ENCODE measurements around the gene SUGP1. TPM values are rescaled to one million over a fixed set of nuclear protein-coding genes. Genes with fewer than 3 reads are reported as not detected.

Gene SUGP1
- total and polyA plus RNA-seq, 2 experiments from 2014 or later = 25.6 to 50.5 TPM

- no peak for DNase-seq
- in situ Hi-C loops (cut with MboI) = no loop called here
These were observed 4.9 kb downstream of the SUGP1 start for GRCh38 chr19:19315444-19315843.

GRCh38 chr19:19308373-19308772, 11.9 kb downstream of the SUGP1 start:
- 94 to 98% methylated on average over 10 of the region's 10 CpGs for WGBS, 2 experiments (ENCODE audit: low coverage in 1 of 2, low lambda C conversion rate in 2 of 2, missing lambda C conversion rate in 2 of 2)
- Histone ChIP-seq H2AFZ (no peak overlapping the region), H3K4me2 (ENCODE audit: unreplicated experiment) (no peak overlapping the region), H3K79me2 (ENCODE audit: insufficient read depth) (peaks cover 24% of the 10 kb centered on the region; the same call in 1 of the 2 replicates), H3K9me3 (ENCODE audit: low read depth) (no peaks in the 10 kb centered on the region), H3K36me3 (ENCODE audit: low read depth) (peaks cover 18% of the 10 kb centered on the region), H3K9me2 (ENCODE audit: insufficient read depth) (no peaks in the 10 kb centered on the region), H3K9ac (no peak overlapping the region), H3F3A (ENCODE audit: insufficient read depth) (no peaks in the 10 kb centered on the region), H3K27ac (no peak overlapping the region), H3K4me3 (no peak overlapping the region), H3K4me1 (ENCODE audit: insufficient read depth) (no peaks in the 10 kb centered on the region), H3K27me3 (replicated peaks; ENCODE audit: insufficient read depth) (no peaks in the 10 kb centered on the region), H4K20me1 (ENCODE audit: insufficient read depth) (no peaks in the 10 kb centered on the region)
- in situ Hi-C loops (cut with MboI) = no loop called here
- TF ChIP-seq EZH2phosphoT487 (IDR thresholded peaks at IDR 0.05; ENCODE audit: insufficient read depth, low read depth) (no peak), EZH2 (IDR thresholded peaks at IDR 0.05; ENCODE audit: insufficient read depth, poor library complexity, severe bottlenecking) (no peak)
- no peak for DNase-seq

More at GRCh38 chr19:19315444-19315843, 4.9 kb downstream of the SUGP1 start:
- H3K27me3 ChIP-seq (replicated peaks; ENCODE audit: insufficient read depth) = no peaks in the 10 kb centered on the region
- no peaks in the 10 kb centered on the region for H3K9me2 ChIP-seq (ENCODE audit: insufficient read depth)
- H2AFZ ChIP-seq = no peak overlapping the region
- H3K4me1 ChIP-seq (ENCODE audit: insufficient read depth) = peaks cover 7% of the 10 kb centered on the region
- H3K27ac ChIP-seq = no peak overlapping the region
- no peak for TF ChIP-seq EZH2phosphoT487 (IDR thresholded peaks at IDR 0.05; ENCODE audit: insufficient read depth, low read depth)
- TF ChIP-seq EZH2 (IDR thresholded peaks at IDR 0.05; ENCODE audit: insufficient read depth, poor library complexity, severe bottlenecking) = no peak
- H3K9me3 ChIP-seq (ENCODE audit: low read depth) = no peaks in the 10 kb centered on the region
- no peaks in the 10 kb centered on the region; the same call in 1 of the 2 replicates for H3K36me3 ChIP-seq (ENCODE audit: low read depth)
- no peak overlapping the region for H3K4me3 ChIP-seq
- H3K4me2 ChIP-seq (ENCODE audit: unreplicated experiment) = no peak overlapping the region
- no peaks in the 10 kb centered on the region for H3F3A ChIP-seq (ENCODE audit: insufficient read depth)
- H3K9ac ChIP-seq = no peak overlapping the region
- 96 to 100% methylated on average over 2 of the region's 2 CpGs for WGBS, 2 experiments (ENCODE audit: low coverage in 1 of 2, low lambda C conversion rate in 2 of 2, missing lambda C conversion rate in 2 of 2)
- H4K20me1 ChIP-seq (ENCODE audit: insufficient read depth) = no peaks in the 10 kb centered on the region
- H3K79me2 ChIP-seq (ENCODE audit: insufficient read depth) = peaks cover 87% of the 10 kb centered on the region

GRCh38 chr19:19306191-19306590, 14.1 kb downstream of the SUGP1 start:
- H3K79me2 ChIP-seq (ENCODE audit: insufficient read depth) = 0 out of 2 replicates have a peak, but pooled peaks cover 6% of the 10 kb centered on the region
- H3K27me3 ChIP-seq (replicated peaks; ENCODE audit: insufficient read depth) = no peaks in the 10 kb centered on the region
- no peaks in the 10 kb centered on the region for H3F3A ChIP-seq (ENCODE audit: insufficient read depth)
- no peaks in the 10 kb centered on the region for H3K9me2 ChIP-seq (ENCODE audit: insufficient read depth)
- no peaks in the 10 kb centered on the region for H4K20me1 ChIP-seq (ENCODE audit: insufficient read depth)
- no peaks in the 10 kb centered on the region for H3K9me3 ChIP-seq (ENCODE audit: low read depth)
- WGBS, 2 experiments (ENCODE audit: low coverage in 1 of 2, low lambda C conversion rate in 2 of 2, missing lambda C conversion rate in 2 of 2) = 97% methylated on average over 9 of the region's 9 CpGs
- no peak overlapping the region for H3K4me2 ChIP-seq (ENCODE audit: unreplicated experiment)
- H3K9ac ChIP-seq = no peak overlapping the region
- H2AFZ ChIP-seq = no peak overlapping the region
- no peak overlapping the region for H3K27ac ChIP-seq
- peaks cover 18% of the 10 kb centered on the region; the same call in 1 of the 2 replicates for H3K36me3 ChIP-seq (ENCODE audit: low read depth)
- in situ Hi-C loops (cut with MboI) = no loop called here
- no peak overlapping the region for H3K4me3 ChIP-seq
- no peaks in the 10 kb centered on the region for H3K4me1 ChIP-seq (ENCODE audit: insufficient read depth)
- DNase-seq = no peak
- TF ChIP-seq EZH2phosphoT487 (IDR thresholded peaks at IDR 0.05; ENCODE audit: insufficient read depth, low read depth) (no peak), EZH2 (IDR thresholded peaks at IDR 0.05; ENCODE audit: insufficient read depth, poor library complexity, severe bottlenecking) (no peak)

- no peak overlapping the region for H3K4me3 ChIP-seq
- H2AFZ ChIP-seq = no peak overlapping the region
- no peak overlapping the region for H3K27ac ChIP-seq
- in situ Hi-C loops (cut with MboI) = no loop called here
- TF ChIP-seq EZH2phosphoT487 (IDR thresholded peaks at IDR 0.05; ENCODE audit: insufficient read depth, low read depth) (no peak), EZH2 (IDR thresholded peaks at IDR 0.05; ENCODE audit: insufficient read depth, poor library complexity, severe bottlenecking) (no peak)
- H3K9me3 ChIP-seq (ENCODE audit: low read depth) = no peaks in the 10 kb centered on the region
- no peaks in the 10 kb centered on the region for H3F3A ChIP-seq (ENCODE audit: insufficient read depth)
- no peaks in the 10 kb centered on the region for H3K27me3 ChIP-seq (replicated peaks; ENCODE audit: insufficient read depth)
- H3K36me3 ChIP-seq (ENCODE audit: low read depth) = peaks cover 18% of the 10 kb centered on the region; the same call in 1 of the 2 replicates
- H3K9me2 ChIP-seq (ENCODE audit: insufficient read depth) = no peaks in the 10 kb centered on the region
- no peak overlapping the region for H3K4me2 ChIP-seq (ENCODE audit: unreplicated experiment)
- H4K20me1 ChIP-seq (ENCODE audit: insufficient read depth) = no peaks in the 10 kb centered on the region
- no peak for DNase-seq
- H3K9ac ChIP-seq = no peak overlapping the region
- 0 out of 2 replicates have a peak, but pooled peaks cover 1% of the 10 kb centered on the region for H3K79me2 ChIP-seq (ENCODE audit: insufficient read depth)
- 96 to 99% methylated on average over 16 of the region's 16 CpGs for WGBS, 2 experiments (ENCODE audit: low coverage in 1 of 2, low lambda C conversion rate in 2 of 2, missing lambda C conversion rate in 2 of 2)
- H3K4me1 ChIP-seq (ENCODE audit: insufficient read depth) = no peaks in the 10 kb centered on the region
These were observed 14.6 kb downstream of the SUGP1 start for GRCh38 chr19:19305696-19306095.

Measured in GM23248 (cell line).